Lower lobe of right lung (tissue), 2 donors: ENCODE data around the gene MIR17HG. TPM values are rescaled to one million over a fixed set of nuclear protein-coding genes. Genes with fewer than 3 reads are reported as not detected.

ENCODE experiments used
- ATAC-seq, 2 donors: fragments of 200-7000 bp; cut with Tn5 transposase; one replicate each; pipeline ENCODE4 v1.9.1; 2020 to 2022; ENCODE audit warnings: mild to moderate bottlenecking in 2 of 2, moderate library complexity in 2 of 2
- DNase-seq: peaks from one replicate; pipeline ENCODE4 v3.0.0-alpha.2; 2020
- H3K27ac ChIP-seq: fragments of 200-600 bp; one replicate; pipeline ENCODE4 v1.8.0; 2022
- H3K27me3 ChIP-seq: fragments of 200-600 bp; one replicate; pipeline ENCODE4 v1.8.0; 2022; ENCODE audit warnings: low read depth
- H3K36me3 ChIP-seq: fragments of 200-600 bp; one replicate; pipeline ENCODE4 v1.8.0; 2022; ENCODE audit warnings: mild to moderate bottlenecking
- H3K4me1 ChIP-seq: fragments of 200-600 bp; one replicate; pipeline ENCODE4 v1.8.0; 2022
- H3K4me3 ChIP-seq: fragments of 200-600 bp; one replicate; pipeline ENCODE4 v1.8.0; 2022; ENCODE audit warnings: mild to moderate bottlenecking
- H3K9me3 ChIP-seq: fragments of 200-600 bp; one replicate; pipeline ENCODE4 v1.8.0; 2022
- CTCF ChIP-seq: fragments of 200-600 bp; IDR thresholded peaks from one replicate; pipeline ENCODE4 v1.8.0; 2022; ENCODE audit warnings: antibody characterized with exemption, mild to moderate bottlenecking
- intact Hi-C: fragments of 100-400 bp; cut with DNase I; formaldehyde crosslinking; loops from one replicate; pipeline ENCODE4 v1.11.0; 2022
- total RNA-seq: library from RNA; stranded (reverse); fragmentation: NEBNext Ultra II Directional; extraction: Animal tissue kit (Norgen Biotek cat#: 25700); gene quantifications from one replicate; pipeline ENCODE4 v1.2.1, GENCODE V29; 2021
- donor health status: DM: no; HTN: yes; CAD: no; lungs with severe emphysema.

The MIR17HG gene
- total RNA-seq, 1 donor from 2014 or later = 6.1 TPM

- ATAC-seq (no peak), DNase-seq (no peak)
- H3K27me3 ChIP-seq = no peaks in the 10 kb centered on the region
- no peak for TF ChIP-seq CTCF
- no peaks in the 10 kb centered on the region for H3K9me3 ChIP-seq
- intact Hi-C loops = no loop called here
- no peaks in the 10 kb centered on the region for H3K4me1 ChIP-seq
- H3K27ac ChIP-seq = no peak overlapping the region
- H3K4me3 ChIP-seq = no peak overlapping the region
- no peaks in the 10 kb centered on the region for H3K36me3 ChIP-seq
Measured at GRCh38 chr13:91305652-91306051, 41.8 kb upstream of the MIR17HG start.

- intact Hi-C loops = no loop called here
- no peaks in the 10 kb centered on the region for H3K27me3 ChIP-seq
- ATAC-seq = no peak
Measured at GRCh38 chr13:91307887-91308286, 39.6 kb upstream of the MIR17HG start.

GRCh38 chr13:91308299-91308698, 39.2 kb upstream of the MIR17HG start:
- no peak overlapping the region for H3K27ac ChIP-seq
- no peaks in the 10 kb centered on the region for H3K36me3 ChIP-seq
- intact Hi-C loops = no loop called here
- H3K9me3 ChIP-seq = no peaks in the 10 kb centered on the region
- ATAC-seq = no peak
- H3K4me3 ChIP-seq = no peak overlapping the region
- no peaks in the 10 kb centered on the region for H3K4me1 ChIP-seq
- H3K27me3 ChIP-seq = peaks cover under 1% of the 10 kb centered on the region
- DNase-seq = no peak
- no peak for TF ChIP-seq CTCF

More at GRCh38 chr13:91307887-91308286, 39.6 kb upstream of the MIR17HG start:
- Histone ChIP-seq H3K9me3 (no peaks in the 10 kb centered on the region), H3K36me3 (no peaks in the 10 kb centered on the region), H3K4me3 (no peak overlapping the region), H3K27ac (no peak overlapping the region), H3K4me1 (no peaks in the 10 kb centered on the region)
- no peak for TF ChIP-seq CTCF
- DNase-seq = no peak

GRCh38 chr13:91311491-91311890, 36.0 kb upstream of the MIR17HG start:
- TF ChIP-seq CTCF = no peak
- Histone ChIP-seq H3K9me3 (no peaks in the 10 kb centered on the region), H3K4me3 (no peak overlapping the region), H3K36me3 (no peaks in the 10 kb centered on the region), H3K4me1 (no peaks in the 10 kb centered on the region), H3K27ac (no peak overlapping the region), H3K27me3 (peaks cover 19% of the 10 kb centered on the region)
- no peak for DNase-seq
- intact Hi-C loops = no loop called here
- no peak for ATAC-seq

GRCh38 chr13:91312324-91312723, 35.2 kb upstream of the MIR17HG start:
- H3K27ac ChIP-seq = no peak overlapping the region
- no peak overlapping the region for H3K4me3 ChIP-seq
- H3K9me3 ChIP-seq = no peaks in the 10 kb centered on the region
- no peak for ATAC-seq
- intact Hi-C loops = no loop called here
- no peaks in the 10 kb centered on the region for H3K36me3 ChIP-seq
- no peak for TF ChIP-seq CTCF
- no peak for DNase-seq
- no peaks in the 10 kb centered on the region for H3K4me1 ChIP-seq
- H3K27me3 ChIP-seq = peaks cover 19% of the 10 kb centered on the region

GRCh38 chr13:91313103-91313502, 34.4 kb upstream of the MIR17HG start:
- no peaks in the 10 kb centered on the region for H3K36me3 ChIP-seq
- peaks cover 19% of the 10 kb centered on the region for H3K27me3 ChIP-seq
- intact Hi-C loops = no loop called here
- H3K4me1 ChIP-seq = no peaks in the 10 kb centered on the region
- peak; percentile 50 for TF ChIP-seq CTCF
- H3K27ac ChIP-seq = no peak overlapping the region
- no peak overlapping the region for H3K4me3 ChIP-seq
- DNase-seq = no peak
- peak in 1 of 2 donors; percentile 72 for ATAC-seq
- no peaks in the 10 kb centered on the region for H3K9me3 ChIP-seq
